C4-2B (cell line): ENCODE results near the gene GEMIN4.

ENCODE experiments used
- H3K27ac ChIP-seq: fragments of 450-650 bp; 2 replicates; pipeline ENCODE4 v1.5.1; 2017
- ZFX ChIP-seq: fragments of 450-650 bp; IDR thresholded peaks from 2 replicates; pipeline ENCODE4 v1.6.1; 2017
- TF ChIP-seq, protein P1 (sequence below): fragments of 450-650 bp; conservative IDR thresholded peaks from 2 replicates; pipeline ENCODE4 v1.5.1; 2017; ENCODE audit warnings: mild to moderate bottlenecking

GEMIN4 gene

DNA sequence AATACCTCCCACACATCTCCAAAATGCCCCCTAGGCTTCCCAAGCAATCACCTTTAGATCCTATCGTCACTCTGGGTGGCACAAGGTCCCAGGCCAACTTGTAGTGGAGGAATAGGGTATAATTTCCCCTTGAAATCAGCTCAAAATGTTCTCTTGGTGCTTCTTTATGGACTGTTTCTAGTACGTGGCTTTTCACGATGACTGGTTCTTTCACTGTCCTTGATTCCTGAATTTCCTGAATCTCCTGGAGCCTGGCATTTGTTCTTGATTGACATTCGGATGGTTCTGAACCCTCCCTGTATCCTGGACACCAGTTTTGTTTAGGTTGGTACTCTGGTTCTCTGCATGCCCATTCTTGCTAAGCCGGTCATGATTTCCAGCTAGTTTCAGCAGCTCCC lies 30.5 kb downstream of the GEMIN4 start:
- TF ChIP-seq ZFX, result no peak
- TF ChIP-seq, protein P1, sequence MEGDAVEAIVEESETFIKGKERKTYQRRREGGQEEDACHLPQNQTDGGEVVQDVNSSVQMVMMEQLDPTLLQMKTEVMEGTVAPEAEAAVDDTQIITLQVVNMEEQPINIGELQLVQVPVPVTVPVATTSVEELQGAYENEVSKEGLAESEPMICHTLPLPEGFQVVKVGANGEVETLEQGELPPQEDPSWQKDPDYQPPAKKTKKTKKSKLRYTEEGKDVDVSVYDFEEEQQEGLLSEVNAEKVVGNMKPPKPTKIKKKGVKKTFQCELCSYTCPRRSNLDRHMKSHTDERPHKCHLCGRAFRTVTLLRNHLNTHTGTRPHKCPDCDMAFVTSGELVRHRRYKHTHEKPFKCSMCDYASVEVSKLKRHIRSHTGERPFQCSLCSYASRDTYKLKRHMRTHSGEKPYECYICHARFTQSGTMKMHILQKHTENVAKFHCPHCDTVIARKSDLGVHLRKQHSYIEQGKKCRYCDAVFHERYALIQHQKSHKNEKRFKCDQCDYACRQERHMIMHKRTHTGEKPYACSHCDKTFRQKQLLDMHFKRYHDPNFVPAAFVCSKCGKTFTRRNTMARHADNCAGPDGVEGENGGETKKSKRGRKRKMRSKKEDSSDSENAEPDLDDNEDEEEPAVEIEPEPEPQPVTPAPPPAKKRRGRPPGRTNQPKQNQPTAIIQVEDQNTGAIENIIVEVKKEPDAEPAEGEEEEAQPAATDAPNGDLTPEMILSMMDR, result no peak
- H3K27ac ChIP-seq, result no peak overlapping the region

- H3K27ac ChIP-seq, result no peak overlapping the region
Observed at GRCh38 chr17:720706-721539, 31.1 kb downstream of the GEMIN4 start.

GRCh38 chr17:718075-718474 lies 34.0 kb downstream of the GEMIN4 start:
- no peak overlapping the region for H3K27ac ChIP-seq
- TF ChIP-seq, protein P1, result no peak
- no peak for TF ChIP-seq ZFX

More at GRCh38 chr17:720706-721539, 31.1 kb downstream of the GEMIN4 start:
- no peak for TF ChIP-seq ZFX
- TF ChIP-seq, protein P1, result no peak

DNA sequence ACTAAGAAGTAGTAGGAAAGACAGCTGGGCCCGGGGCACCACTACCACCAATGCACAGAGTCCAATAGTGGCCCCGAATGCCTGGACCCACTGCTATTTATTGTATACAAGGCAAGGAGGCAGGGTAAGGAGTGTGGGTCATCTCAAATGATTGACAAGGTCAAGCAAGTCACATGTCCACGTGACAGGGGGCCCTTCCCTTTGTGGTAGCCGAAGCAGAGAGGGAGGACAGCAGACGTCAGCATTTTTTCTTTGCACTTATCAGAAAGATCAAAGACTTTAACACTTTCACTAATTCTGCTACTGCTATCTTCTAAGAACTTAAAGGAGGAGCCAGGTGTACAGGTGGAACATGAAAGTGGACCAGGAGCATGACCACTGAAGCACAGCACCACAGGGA lies 43.9 kb downstream of the GEMIN4 start:
- no peak overlapping the region for H3K27ac ChIP-seq
- TF ChIP-seq ZFX, result no peak
- TF ChIP-seq, protein P1, result no peak

GRCh38 chr17:705863-706262 lies 46.2 kb downstream of the GEMIN4 start:
- no peak overlapping the region for H3K27ac ChIP-seq
- TF ChIP-seq, protein P1, result no peak
- TF ChIP-seq ZFX, result no peak

GRCh38 chr17:705011-705410 lies 47.1 kb downstream of the GEMIN4 start:
- no peak overlapping the region for H3K27ac ChIP-seq
- TF ChIP-seq ZFX, result no peak
- TF ChIP-seq, protein P1, result no peak

- TF ChIP-seq, protein P1, result no peak
- no peak for TF ChIP-seq ZFX
- no peak overlapping the region for H3K27ac ChIP-seq
Observed at GRCh38 chr17:704111-704864, 47.8 kb downstream of the GEMIN4 start.
